NCI-H2029 treated with DMSO at 0.1 percent for 48 hours (cell line): Measurements from ENCODE around the gene GRIN3B.
A peak's percentile ranks its signal among the peaks of the same experiment; 100 is the strongest.
"Not testable (repeated sequence)": the region's sequence is repeated elsewhere in the genome, so short reads cannot be mapped to it uniquely, and the experiment has no call there.

Experiments used
- DNase-seq: peaks from one replicate; lab custom pipeline; 2025; lab: John Stamatoyannopoulos, UW

GRIN3B gene

DNA sequence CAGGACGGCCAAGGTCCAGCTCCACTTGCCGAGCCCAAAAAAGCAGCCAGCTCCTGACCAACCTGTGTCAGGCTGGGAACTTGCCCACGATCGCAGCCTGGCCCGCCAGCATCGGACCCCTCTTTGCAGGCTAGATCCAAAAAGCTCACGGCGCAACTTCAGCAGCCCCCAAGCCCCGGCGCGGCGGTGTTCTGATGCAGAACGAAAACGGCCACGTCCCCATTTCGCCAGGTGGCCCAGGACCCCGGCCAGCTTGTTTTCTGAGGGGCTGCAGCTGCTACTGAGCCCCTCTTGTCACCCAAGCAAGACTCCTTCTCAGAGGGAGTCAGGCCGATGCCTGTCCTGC is 19.4 kb downstream of the GRIN3B start:
- DNase-seq: no peak

DNA sequence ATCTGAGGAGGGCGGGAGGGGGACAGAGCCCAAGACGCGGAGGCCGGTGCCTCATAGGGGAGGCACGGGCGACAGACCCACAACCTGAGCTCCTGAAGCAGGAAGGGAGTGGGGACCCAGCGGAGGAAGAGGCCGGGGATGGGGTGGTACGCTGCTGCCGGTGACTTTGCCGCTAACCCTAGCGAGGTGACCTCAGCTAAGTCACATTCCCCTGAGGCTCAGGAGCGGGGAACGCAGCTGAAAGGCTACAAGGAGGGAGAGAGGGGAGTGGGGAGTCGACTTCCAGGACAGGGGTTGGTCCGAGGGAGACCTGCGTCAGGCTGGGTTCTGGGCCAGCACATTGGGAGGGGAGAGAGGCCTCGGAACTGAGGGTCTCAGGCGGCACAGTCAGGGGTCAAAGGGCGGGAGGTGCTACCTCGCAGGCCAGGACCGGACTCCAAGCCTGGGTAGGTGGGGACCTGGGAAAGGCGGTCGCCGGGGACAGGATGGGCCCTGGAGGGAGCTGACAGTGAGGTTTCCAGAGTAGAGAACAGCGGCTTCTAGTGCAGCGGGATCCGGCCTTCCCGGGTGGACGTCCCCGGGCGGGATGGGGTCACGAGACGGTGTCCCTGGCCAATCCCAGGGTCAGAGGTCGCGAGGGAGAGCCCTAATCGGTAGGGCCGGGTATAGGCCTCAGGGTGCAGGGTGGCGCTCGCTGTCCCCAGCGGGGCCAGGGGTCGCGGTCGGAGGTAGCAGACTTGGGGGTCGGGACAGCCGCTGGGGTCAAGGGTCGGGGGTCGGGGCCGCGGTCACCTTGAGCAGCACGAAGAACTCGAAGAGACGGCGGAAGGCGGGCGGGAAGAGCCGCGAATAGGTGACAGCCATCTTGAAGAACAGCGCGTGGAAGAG is 20.0 kb downstream of the GRIN3B start:
- no peak for DNase-seq

DNA sequence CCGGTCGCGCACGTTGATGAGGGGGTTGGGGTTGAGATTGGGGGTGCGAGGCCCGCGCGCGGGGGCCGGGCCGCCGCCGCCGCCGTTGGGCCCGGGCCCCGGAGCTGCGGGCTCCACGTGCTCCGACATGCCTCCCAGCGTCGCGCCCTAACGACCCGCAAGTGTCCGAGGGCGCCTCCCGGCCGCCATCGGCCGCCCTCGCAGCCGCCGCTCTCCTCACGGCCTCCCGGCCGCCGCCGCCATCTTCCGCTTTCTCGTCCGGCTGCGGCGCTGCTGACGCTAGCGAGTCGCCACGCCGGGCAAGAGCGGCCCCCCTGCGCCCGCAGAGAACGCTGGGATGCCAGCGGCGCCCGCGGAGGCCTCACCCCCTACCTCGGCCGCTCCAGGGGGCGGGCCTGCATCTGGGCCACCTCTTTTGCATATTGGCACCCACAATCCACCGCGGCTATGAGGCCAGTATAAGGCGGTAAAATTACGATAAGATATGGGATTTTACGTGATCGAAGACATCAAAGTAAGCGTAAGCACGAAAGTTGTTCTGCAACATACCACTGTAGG is 20.7 kb downstream of the GRIN3B start, which contains the start of gene TMEM259:
TMEM259 (minus strand) TSS at position 256 of the 558 bp plus-strand sequence; CDS start at position 129, 127 bp downstream.
- peak; percentile 98 for DNase-seq

DNA sequence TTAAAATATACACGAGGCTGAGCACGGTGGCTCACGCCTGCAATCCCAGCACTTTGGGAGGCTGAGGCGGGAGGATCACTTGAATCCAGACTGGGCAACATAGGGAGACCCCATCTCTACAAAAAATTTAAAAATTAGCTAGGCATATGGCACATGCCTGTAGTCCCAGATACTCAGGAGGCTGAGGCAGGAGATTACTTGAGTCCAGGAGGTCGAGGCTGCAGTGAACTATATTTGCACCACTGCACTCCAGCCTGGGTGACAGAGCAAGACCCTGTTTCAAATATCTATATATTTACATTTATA is 23.6 kb downstream of the GRIN3B start:
- DNase-seq: not testable (repeated sequence)

DNA sequence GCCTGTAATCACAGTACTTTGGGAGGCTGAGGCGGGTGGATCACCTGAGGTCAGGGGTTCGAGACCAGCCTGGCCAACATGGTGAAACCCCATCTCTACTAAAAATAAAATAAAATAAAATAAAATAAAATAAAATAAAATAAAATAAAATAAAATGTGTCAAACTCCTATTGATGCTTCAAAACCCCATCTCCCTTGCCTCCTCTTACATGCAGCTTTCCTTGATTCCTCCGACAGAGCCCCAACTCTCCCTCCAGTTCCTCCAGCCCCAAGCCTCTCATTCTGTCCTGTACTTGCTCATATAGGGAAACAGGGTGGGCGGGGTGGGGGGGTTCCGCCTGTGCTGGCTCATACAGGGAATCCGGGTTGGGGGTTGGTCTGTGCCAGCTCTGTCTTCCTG is 24.9 kb downstream of the GRIN3B start:
- not testable (repeated sequence) for DNase-seq

DNA sequence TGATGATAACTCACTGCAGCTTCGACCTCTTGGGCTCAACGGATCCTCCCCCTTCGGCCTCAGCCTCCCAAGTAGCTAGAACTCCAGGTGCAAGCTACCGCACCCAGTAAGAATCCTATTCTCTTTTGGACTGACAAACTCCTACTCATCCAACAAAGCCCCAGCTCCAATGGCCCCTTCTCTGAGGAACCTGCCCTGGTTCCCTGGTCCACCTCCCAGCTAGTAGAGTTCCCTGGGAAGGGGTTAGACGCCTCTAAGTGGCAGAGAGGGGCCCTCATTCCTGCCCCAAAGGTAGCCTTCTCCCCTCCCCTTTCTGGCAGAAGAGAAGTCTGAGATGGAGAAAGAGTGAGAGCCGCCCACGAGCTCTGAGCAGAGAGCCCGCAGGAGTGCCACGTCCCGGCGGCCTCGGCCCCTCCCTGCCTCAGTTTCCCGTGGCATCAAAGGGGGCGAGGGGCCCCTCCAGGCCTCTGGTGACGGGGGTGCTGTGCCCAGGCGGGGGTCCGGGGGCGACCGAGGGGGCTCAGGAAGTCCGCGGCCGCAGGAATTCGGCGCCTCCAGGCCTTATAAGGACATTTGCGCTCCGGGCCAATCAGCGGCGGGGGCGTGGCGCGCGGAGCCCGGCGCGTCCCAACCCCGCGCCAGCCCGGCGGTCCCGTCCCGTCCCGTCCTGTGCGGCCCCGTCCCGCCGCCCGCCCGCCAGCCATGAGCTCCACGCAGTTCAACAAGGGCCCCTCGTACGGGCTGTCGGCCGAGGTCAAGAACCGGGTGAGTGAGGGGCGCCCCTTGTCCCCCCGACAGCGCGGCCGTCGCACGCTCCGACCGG is 26.0 kb downstream of the GRIN3B start, which contains the start of gene CNN2:
CNN2 (plus strand) TSS at position 649 of the 823 bp plus-strand sequence; CDS start at position 703, 54 bp downstream.
- no peak for DNase-seq

DNA sequence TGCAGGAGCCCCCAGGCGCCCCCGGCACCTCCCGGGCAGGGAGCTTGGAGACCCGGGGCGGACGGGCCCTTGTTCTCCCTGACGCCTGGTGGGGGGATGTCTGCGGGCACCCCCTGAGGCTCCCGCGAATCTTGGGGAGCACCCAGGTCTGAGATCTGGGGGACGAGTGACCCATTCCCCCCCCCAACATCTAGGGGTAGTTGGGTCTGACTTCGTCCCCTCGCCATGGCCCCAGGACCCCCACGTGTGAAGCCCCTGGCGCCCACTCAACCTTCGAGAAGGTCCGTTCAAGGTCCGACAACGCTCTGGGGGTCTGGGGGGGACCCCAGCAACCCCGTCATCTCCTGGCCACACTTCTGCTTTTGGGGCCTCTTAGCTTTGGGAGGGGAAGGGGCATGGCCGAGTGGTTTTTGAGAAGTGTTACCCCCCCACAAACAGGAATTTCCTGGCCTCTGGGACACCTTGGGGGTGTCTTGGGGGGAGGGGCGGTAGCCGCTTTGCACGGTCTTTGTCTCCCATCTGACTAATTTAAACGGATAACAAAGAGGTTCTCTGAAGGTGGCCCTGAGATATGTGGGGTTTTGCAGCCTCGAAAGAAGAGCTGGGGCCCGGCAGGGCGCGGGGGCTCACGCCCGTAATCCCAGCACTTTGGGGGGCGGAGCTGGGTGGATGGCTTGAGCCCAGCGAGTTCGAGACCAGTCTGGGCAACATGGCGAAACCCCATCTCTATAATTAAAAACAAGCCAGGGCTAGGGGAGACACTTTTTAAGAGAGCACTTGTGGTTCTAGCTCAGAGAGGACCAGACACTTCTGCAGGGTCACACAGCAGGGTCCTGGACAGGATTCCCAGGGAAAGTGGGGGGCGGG is 26.8 kb downstream of the GRIN3B start:
- no peak for DNase-seq

DNA sequence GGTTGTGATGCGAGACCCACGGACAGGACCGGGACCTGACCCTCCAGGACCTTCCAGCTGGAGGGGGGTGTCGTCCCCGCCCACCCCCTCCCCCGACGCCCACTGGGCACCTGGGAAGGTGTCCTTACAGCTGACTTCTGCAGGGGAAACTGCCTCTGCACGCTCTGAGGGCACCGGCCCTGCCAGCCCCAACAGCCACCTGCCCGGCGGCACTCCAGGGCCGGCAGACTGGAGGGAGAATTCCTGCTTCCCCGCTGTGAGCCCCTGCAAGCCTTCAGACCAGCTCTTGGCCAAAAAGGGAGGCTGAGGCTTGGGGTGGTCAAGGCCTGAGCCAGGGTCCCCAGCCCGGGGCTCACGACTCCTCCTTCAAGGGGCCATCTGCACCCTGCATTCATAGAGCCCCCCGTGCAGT is 27.4 kb downstream of the GRIN3B start:
- no peak for DNase-seq

DNA sequence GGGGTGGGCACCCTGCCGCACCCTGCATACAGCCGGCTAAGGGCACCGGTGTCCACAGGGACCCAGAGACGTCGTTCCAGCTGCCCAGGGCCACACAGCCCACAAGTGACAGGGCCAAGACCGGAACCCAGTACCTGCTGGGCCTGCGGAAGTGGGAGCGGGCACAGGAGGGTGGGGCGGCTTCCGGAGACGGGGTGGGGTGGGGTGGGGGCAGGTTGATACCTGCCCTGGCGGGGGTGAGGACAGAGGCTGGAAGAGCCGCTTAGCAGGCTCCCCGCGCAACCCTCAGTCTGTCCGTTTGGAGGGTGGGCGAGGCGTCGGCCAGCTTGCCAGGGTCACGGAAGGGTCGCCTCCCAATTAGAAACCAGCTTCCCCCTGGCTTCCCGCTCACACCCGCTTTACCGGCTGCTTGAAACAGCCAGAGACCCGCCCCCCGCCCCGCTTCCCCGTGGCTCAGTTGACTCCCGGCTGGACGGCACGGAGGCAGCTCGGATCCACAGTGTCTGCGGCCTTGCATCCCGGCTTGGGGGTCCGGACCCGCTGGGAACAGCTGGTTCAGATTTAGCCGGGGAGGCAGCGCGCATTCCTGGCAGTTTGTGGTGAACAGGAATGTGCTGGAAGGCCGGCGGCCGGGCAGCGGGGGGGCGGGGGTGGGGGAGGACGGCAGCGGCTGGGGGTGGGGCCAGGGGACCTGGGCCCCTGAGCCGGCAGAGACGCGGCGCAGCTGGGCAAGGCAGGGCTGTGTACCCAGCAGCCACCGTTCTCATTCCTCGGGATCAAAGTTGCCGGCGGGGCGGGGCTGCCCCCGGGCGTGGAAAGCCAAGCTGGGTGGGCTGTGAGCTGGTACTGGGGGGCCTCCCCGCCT is 28.1 kb downstream of the GRIN3B start:
- no peak for DNase-seq

DNA sequence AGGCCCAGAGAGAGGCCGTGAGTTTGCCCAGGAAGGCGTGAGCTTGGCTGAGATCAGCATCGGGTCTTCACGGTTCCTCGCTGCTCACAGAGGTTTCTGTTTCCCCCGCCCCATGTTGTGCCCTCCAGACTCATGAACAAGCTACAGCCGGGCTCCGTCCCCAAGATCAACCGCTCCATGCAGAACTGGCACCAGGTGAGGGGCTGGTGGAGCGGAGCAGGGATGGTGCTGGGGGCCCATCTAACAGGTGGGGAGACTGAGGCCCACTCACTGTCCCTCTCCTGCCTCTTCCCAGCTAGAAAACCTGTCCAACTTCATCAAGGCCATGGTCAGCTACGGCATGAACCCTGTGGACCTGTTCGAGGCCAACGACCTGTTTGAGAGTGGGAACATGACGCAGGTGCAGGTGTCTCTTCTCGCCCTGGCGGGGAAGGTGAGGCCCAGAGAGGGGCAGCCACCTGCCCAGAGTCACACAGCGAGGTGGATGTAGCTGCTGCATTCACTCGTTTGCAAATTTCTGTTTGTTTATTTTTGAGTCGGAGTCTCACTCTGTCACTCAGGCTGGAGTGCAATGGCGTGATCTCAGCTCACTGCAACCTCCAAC is 32.1 kb downstream of the GRIN3B start:
- DNase-seq: no peak

DNA sequence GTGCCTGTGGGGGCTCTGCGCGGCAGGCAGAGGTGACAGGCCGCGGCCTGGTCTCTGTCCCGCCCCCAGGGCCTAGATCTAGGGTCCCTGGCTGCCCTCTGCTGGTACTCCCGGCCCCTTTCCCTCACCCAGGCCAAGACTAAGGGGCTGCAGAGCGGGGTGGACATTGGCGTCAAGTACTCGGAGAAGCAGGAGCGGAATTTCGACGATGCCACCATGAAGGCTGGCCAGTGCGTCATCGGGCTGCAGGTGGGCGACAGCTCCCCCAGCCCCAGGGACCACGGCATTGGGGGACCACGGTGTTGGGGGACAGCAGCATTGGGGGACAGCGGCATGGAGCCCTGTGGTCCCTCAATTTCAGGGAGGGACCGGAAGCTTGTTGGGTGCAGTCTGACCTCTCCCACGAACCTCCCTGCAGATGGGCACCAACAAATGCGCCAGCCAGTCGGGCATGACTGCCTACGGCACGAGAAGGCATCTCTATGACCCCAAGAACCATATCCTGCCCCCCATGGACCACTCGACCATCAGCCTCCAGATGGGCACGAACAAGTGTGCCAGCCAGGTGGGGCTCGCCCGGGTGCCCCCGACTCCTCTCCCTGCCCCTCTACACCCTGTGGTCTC is 35.9 kb downstream of the GRIN3B start:
- DNase-seq: no peak

DNA sequence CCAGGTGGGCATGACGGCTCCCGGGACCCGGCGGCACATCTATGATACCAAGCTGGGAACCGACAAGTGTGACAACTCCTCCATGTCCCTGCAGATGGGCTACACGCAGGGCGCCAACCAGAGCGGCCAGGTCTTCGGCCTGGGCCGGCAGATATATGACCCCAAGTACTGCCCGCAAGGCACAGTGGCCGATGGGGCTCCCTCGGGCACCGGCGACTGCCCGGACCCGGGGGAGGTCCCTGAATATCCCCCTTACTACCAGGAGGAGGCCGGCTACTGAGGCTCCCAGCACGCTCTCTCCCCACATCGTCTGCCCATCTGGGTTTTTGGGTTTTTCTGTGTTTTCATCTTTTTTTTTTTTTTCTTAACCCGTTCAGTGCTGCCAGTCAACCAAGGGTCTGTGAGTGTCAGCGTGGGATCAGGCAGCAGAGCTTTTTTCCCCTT is 37.4 kb downstream of the GRIN3B start:
- DNase-seq: no peak

DNA sequence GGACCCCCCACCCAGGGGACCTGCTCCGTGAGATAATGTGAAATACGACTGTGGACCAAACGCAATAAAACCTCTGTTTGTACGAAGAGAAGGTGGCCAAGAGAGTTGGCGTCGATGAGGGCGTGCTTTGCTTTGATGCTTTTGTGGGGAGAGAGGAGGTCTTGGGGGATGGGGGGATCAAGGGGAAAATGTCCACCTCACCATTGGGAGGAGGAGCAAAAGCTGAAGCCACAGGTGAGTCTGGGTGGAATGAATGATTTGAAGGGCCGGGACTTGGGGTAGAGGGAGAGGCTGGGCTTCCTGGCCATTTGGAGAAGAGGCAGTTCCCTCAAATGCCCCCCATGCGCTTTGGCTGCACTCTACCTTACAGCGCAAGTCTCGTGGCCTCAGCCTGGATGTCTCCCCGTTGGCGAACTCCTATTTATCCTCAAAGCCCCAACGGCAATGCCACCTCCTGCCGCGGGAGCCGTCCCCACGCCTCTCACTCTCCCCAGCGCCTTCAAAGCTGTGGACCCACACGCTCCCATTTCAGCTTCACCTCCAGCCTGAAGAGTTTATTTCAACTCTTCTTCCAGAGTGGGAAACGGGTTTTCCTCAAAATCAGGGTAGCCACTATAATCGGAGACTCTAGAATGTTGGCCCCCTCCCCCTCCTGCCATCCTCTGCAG is 38.9 kb downstream of the GRIN3B start:
- DNase-seq: no peak

DNA sequence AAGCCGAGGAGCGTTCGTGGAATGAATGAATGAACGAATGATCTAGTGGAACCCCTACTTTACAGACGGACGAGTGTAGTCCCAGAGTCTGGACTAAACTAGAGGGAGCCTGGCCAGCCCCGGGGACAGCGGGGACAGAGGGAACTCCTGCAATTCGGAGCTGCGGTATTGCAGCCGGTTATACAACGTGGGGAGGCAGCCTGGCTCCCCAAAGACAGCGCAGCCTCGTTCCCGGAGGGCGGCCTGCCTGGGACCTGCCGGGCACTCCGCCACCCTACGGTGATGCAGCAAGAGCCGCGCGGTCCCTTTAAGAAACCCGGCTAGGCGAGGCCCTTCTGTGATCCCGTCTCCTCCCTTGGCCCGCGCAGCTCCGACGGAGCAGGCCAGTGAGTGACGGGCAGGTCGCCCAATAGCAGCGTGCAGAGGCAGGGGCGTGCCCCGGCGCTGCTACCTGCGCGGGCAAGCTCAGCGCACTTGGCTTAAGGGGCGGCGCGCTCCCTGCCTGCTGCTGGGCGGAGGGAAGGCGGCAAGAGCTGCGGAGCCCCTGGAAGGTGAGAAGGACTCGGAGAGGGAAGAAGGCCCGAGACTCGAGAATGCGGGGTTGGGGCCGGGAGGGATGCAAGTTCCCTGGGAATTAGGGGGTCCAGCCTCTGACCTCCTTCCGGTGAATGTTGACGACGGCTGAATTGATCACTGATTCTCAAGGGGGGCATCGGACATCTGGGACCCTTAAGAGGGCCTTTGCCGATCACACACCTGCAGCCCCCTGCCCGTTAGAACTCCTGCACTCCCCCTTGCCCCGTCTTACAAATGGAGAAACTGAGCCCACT is 39.6 kb downstream of the GRIN3B start, which contains the start of gene ABCA7:
ABCA7 (plus strand) TSS at position 462 of the 830 bp plus-strand sequence. CDS start 1,255 bp downstream, outside the sequence.
- peak; percentile 82 for DNase-seq

DNA sequence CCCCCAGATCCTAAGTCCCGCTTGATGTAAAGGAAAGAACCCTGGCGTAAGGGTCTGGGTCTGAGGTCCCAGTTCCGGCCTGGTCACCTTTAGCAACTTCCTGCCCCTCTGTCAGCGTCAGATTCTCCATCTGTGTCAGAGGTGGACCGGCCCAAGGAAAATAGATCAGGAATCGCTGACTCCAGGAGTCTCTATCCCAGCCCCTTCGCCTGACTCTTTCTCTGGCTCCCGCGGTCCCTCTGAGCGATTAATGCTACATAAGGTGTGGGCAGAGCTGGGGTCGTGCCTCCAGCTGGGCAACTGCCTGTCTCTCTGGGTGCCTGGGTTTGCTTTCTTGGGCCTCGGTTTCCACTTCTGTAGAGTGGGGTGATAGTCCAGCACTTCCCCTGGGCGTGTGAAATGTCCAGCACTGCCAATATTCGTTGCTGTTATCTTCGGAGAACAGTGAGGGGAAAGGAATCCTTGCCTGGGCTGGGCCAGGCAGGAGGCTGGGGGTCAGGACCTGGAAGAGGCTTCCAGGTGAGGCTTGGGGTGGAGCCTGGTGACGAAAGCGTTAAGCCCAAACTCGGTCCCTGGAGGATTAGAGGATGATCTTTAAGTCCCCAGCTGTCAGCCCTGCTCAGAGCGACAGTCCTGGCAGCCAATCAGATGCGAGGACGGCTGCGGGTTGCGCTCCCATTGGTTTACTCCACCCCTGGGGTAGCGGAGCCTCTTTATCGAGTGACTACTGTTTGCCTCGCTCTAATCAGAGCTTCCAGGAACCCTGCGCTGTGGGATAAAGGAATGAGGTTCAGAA is 40.5 kb downstream of the GRIN3B start:
- DNase-seq: peak; percentile 82

DNA sequence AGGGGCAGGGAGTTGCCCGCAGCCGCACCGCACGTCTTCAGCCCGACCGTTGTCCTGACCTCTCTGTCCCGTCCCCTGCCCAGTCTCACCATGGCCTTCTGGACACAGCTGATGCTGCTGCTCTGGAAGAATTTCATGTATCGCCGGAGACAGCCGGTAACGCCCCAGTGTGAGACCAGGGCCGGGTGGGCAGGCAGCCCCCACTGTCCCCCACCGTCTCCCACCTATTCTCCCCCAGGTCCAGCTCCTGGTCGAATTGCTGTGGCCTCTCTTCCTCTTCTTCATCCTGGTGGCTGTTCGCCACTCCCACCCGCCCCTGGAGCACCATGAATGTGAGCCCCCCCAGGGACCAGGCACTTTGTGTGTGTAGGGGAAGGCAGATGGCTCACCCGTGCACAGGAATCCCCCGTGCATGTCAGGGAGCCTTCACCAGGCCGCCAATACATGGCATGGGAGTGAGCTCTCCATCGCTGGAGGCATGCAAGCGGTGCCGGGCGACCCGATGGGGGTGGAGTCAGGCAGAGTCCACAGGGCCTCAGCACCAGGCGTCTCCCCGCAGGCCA is 41.1 kb downstream of the GRIN3B start:
- DNase-seq: no peak
